NCI-H69 (cell line): ENCODE data around the gene PLBD1.
A peak's percentile ranks its signal among the peaks of the same experiment; 100 is the strongest.

ENCODE experiments used
- DNase-seq: peaks from one replicate; lab custom pipeline; 2025; lab: John Stamatoyannopoulos, UW

Gene PLBD1

GRCh38 chr12:14505626-14506596 lies 61.8 kb downstream of the PLBD1 start:
- DNase-seq, result no peak

DNA sequence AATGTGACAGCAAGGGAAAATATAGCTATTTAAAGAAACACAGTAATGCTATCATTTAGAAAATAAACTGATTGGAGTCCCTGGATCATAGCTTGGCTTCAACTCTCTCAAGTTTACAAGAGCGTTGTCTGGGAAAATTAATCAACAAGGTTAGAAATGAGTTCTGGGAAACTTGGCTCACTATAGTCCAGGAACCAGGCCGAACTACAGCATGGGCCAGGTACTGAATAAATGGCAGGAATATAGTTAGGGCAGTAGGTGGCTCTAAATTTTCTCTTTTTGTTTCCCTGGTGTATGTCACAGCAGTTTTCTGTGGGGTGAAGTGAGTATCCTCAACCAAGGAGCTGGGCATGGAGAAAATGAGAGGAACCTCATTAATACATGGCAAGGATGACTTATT lies 72.4 kb downstream of the PLBD1 start:
- DNase-seq, result no peak

DNA sequence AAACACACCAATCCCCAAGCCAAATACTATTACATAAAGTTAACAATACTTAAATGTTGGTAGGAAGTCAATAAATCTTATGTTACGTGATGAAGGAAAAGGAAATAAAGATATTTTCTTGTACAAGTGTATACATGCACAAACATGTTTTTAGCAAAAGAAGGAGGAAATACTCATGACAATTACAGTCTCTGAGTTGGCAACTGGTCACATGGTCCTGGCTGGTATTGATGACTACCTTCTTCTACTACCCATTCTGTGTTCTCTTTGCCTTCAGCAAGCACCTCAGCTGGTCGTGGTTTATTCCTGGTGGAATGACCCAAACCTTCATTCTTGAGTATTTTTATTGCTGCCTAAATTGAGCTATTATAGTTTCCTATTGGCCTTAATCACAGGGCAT lies 84.8 kb downstream of the PLBD1 start:
- DNase-seq, result no peak

- DNase-seq, result no peak
Observed at GRCh38 chr12:14482361-14482760, 85.3 kb downstream of the PLBD1 start.

- no peak for DNase-seq
Observed at GRCh38 chr12:14481201-14481600, 86.5 kb downstream of the PLBD1 start.

DNA sequence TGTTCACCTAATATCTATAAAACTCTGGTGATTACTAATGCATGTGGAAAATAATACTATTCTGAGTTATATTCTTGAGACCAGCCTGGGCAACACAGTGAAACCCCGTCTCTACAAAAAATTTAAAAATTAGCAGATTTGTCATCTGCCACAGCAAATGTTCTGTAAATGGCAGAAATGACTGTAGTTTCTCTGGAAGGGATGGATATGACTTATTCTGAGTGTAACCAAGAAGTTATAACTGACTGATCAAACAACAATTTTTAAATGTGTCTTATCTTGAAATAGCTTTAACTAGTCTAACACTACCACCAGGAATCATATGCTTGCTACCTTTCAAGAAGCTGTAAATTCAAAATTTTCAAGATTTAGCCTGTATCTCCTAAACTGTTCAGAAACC lies 88.7 kb downstream of the PLBD1 start:
- DNase-seq, result no peak

- peak; percentile 31 for DNase-seq
Observed at GRCh38 chr12:14473707-14474287, 93.9 kb downstream of the PLBD1 start.

DNA sequence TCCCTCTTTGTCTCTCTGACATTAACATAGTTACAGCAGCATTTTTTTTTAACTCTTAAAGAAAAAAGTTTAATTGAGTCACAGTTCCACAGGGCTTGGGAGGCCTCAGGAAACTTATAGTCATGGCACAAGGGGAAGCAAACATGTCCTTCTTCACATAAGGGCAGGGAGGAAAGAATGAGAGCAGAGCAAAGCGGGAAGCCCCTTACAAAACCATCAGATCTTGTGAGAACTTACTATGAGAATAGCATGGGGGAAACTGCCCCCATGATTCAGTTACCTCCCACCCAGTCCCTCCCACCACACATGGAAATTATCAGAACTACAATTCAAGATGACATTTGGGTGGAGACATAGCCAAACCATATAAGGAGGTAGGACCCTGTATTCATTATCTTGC lies 96.2 kb downstream of the PLBD1 start:
- DNase-seq, result no peak

GRCh38 chr12:14460212-14460841 lies 107.4 kb downstream of the PLBD1 start:
- DNase-seq, result no peak

- peak; percentile 67 for DNase-seq
Observed at GRCh38 chr12:14454098-14454907, 113.4 kb downstream of the PLBD1 start.
